ENCODE data around the gene MFGE8.

Gene MFGE8

DNA sequence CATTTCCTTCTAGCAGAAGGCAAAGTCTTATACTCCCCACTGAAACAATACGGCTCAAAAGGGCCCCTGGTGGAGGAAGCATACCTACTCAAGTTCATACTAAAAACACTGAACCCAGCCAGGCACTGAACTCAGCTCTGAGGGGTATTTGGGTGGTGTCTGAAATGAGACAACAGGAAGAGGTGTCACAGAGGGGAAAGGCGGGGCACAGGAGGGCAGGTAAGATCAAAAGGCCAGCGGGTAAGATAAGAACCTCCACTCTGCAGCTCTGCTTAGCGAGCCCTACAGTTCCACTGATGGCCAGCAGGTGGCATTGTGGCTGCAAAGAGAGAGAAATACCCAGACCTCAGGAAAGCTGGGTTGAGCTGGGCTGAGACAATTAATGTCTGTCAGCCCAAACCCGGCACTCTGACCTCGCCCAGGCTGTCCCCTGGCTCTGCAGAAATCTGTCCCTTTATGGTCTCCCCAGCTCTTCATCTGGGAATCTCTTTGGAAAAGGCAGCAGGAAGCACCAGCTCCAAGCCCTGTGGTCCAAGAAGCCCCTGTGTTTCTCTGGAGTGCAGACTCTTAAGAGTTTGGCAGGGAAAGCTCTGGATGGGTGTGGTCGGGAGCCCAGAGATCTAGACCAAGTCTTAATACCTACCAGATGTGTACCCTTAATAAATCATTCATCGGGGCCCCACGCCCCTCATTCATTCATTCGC, 8.4 kb downstream of the MFGE8 start:
- peaks cover 0 to 7% (median 5%) of the 10 kb centered on the region in 4 experiments for H3K4me1 ChIP-seq (ENCODE audit: control extremely low read depth in 1 of 4, control insufficient read depth in 4 of 4, insufficient read depth in 4 of 4, low read length in 3 of 4)
- CTCF ChIA-PET = interaction anchor here (0.7 to 3.3 kb wide), 23 partner anchors 9 to 408 kb away, joined by 3 to 23 read pairs (median 4); partner anchors contain the start of gene HAPLN3
- no peak overlapping the region for H3K4me3 ChIP-seq (ENCODE audit: control insufficient read depth in 1 of 7, extremely low read depth in 1 of 7, insufficient read depth in 4 of 7, low read depth in 2 of 7, low read length in 6 of 7)
- H3K27ac ChIP-seq (ENCODE audit: insufficient read depth in 1 of 2, low read depth in 1 of 2, low read length in 2 of 2, poor library complexity in 1 of 2, severe bottlenecking in 2 of 2) = no peak overlapping the region
- peaks cover 0 to 70% (median 38%) of the 10 kb centered on the region in 4 experiments for H3K36me3 ChIP-seq (ENCODE audit: control insufficient read depth in 4 of 4, insufficient read depth in 4 of 4, low read length in 3 of 4)
- no peaks in the 10 kb centered on the region for H3K27me3 ChIP-seq (replicated peaks in 2 of 5; ENCODE audit: control insufficient read depth in 4 of 5, insufficient read depth in 5 of 5, low read length in 4 of 5)
- DNase-seq = peak; percentile 70 to 83 (median 79)
- WGBS (ENCODE audit: insufficient coverage) = 47% methylated on average over 9 of the region's 10 CpGs
- POLR2A ChIA-PET = no interaction called here
- no peaks in the 10 kb centered on the region for H3K9me3 ChIP-seq (ENCODE audit: control extremely low read depth in 1 of 5, control insufficient read depth in 4 of 5, insufficient read depth in 2 of 5, low read depth in 1 of 5, low read length in 4 of 5)

DNA sequence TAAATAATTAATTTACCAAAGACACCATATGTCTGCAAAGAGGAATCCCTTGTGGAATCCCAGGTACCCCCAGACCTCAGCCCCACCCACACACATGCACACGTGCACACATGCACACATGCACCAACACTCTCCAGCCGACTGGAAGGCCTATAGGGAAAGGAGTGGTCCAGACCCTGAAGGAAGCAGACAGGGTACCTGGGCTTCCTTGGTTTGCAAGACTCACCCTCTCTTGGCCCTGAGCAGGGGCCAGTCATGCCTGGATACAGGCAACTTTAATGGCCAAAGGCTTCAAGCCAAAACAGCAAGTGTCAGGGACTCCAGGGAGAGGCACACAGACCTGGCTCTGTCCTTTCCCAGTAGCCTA, 8.9 kb downstream of the MFGE8 start:
- Histone ChIP-seq H3K27me3 (replicated peaks in 2 of 5; ENCODE audit: control insufficient read depth in 4 of 5, insufficient read depth in 5 of 5, low read length in 4 of 5) (no peaks in the 10 kb centered on the region), H3K9me3 (ENCODE audit: control extremely low read depth in 1 of 5, control insufficient read depth in 4 of 5, insufficient read depth in 2 of 5, low read depth in 1 of 5, low read length in 4 of 5) (no peaks in the 10 kb centered on the region), H3K4me1 (ENCODE audit: control extremely low read depth in 1 of 4, control insufficient read depth in 4 of 4, insufficient read depth in 4 of 4, low read length in 3 of 4) (peaks cover 0 to 7% (median 5%) of the 10 kb centered on the region in 4 experiments), H3K27ac (ENCODE audit: insufficient read depth in 1 of 2, low read depth in 1 of 2, low read length in 2 of 2, poor library complexity in 1 of 2, severe bottlenecking in 2 of 2) (no peak overlapping the region), H3K36me3 (ENCODE audit: control insufficient read depth in 4 of 4, insufficient read depth in 4 of 4, low read length in 3 of 4) (peaks cover 0 to 66% (median 33%) of the 10 kb centered on the region in 4 experiments), H3K4me3 (ENCODE audit: control insufficient read depth in 1 of 7, extremely low read depth in 1 of 7, insufficient read depth in 4 of 7, low read depth in 2 of 7, low read length in 6 of 7) (no peak overlapping the region)
- POLR2A ChIA-PET = no interaction called here
- no peak for DNase-seq
- CTCF ChIA-PET = interaction anchor here (0.7 to 3.3 kb wide), 16 partner anchors 13 to 408 kb away, joined by 3 to 23 read pairs (median 5); no protein-coding TSS in a partner anchor
- WGBS (ENCODE audit: insufficient coverage) = 79% methylated on average over 2 of the region's 2 CpGs

GRCh38 chr15:88902846-88903245, 10.3 kb downstream of the MFGE8 start:
- H3K27ac ChIP-seq (ENCODE audit: insufficient read depth in 1 of 2, low read depth in 1 of 2, low read length in 2 of 2, poor library complexity in 1 of 2, severe bottlenecking in 2 of 2) = no peak overlapping the region
- H3K4me3 ChIP-seq (ENCODE audit: control insufficient read depth in 1 of 7, extremely low read depth in 1 of 7, insufficient read depth in 4 of 7, low read depth in 2 of 7, low read length in 6 of 7) = no peak overlapping the region
- 73% methylated on average over 2 of the region's 2 CpGs for WGBS (ENCODE audit: insufficient coverage)
- H3K27me3 ChIP-seq (replicated peaks in 2 of 5; ENCODE audit: control insufficient read depth in 4 of 5, insufficient read depth in 5 of 5, low read length in 4 of 5) = no peaks in the 10 kb centered on the region
- DNase-seq = no peak
- peaks cover 0 to 59% (median 27%) of the 10 kb centered on the region in 4 experiments for H3K36me3 ChIP-seq (ENCODE audit: control insufficient read depth in 4 of 4, insufficient read depth in 4 of 4, low read length in 3 of 4)
- no peaks in the 10 kb centered on the region for H3K9me3 ChIP-seq (ENCODE audit: control extremely low read depth in 1 of 5, control insufficient read depth in 4 of 5, insufficient read depth in 2 of 5, low read depth in 1 of 5, low read length in 4 of 5)
- ChIA-PET CTCF (interaction anchor here (0.8 to 3.3 kb wide), 9 partner anchors 13 to 300 kb away, joined by 3 to 23 read pairs (median 3); no protein-coding TSS in a partner anchor), POLR2A (no interaction called here)
- H3K4me1 ChIP-seq (ENCODE audit: control extremely low read depth in 1 of 4, control insufficient read depth in 4 of 4, insufficient read depth in 4 of 4, low read length in 3 of 4) = peaks cover 0 to 10% (median 7%) of the 10 kb centered on the region in 4 experiments

DNA sequence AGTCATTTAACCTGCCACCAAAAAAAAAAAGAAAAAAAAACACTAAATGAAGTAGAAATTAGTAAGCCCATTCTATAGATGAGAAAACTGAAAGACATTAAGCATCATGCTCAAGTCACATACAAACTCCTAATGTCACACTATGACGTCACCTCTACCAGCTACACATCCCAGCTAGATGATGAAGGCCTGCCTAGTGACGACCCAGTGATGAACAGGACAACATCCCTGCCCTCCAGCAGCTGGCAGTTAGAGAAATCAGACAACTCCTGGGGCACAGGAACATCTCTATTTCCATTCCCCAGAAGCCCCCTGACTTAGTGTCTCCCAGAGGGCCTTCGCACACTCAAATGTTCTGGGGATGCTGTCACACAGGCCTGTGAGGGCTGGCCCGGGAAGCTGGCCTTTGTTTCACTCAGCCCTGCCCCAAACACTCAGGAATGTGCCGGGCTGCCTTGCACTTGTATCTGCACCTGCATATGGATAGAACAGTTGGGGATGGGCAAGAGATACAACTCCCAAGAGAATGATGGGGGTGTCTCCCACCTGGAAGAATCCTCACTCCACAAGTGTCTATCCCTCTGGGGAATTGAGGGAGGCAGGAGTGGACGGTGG, 10.9 kb downstream of the MFGE8 start:
- no peak overlapping the region for H3K27ac ChIP-seq (ENCODE audit: insufficient read depth in 1 of 2, low read depth in 1 of 2, low read length in 2 of 2, poor library complexity in 1 of 2, severe bottlenecking in 2 of 2)
- ChIA-PET POLR2A (no interaction called here), CTCF (interaction anchor here (0.6 to 3.3 kb wide), 8 partner anchors 11 to 428 kb away, joined by 3 to 23 read pairs (median 4); no protein-coding TSS in a partner anchor)
- H3K9me3 ChIP-seq (ENCODE audit: control extremely low read depth in 1 of 5, control insufficient read depth in 4 of 5, insufficient read depth in 2 of 5, low read depth in 1 of 5, low read length in 4 of 5) = no peaks in the 10 kb centered on the region
- H3K4me3 ChIP-seq (ENCODE audit: control insufficient read depth in 1 of 7, extremely low read depth in 1 of 7, insufficient read depth in 4 of 7, low read depth in 2 of 7, low read length in 6 of 7) = no peak overlapping the region
- H3K36me3 ChIP-seq (ENCODE audit: control insufficient read depth in 4 of 4, insufficient read depth in 4 of 4, low read length in 3 of 4) = peaks cover 0 to 57% (median 27%) of the 10 kb centered on the region in 4 experiments
- 83% methylated on average over 6 of the region's 6 CpGs for WGBS (ENCODE audit: insufficient coverage)
- no peak for DNase-seq
- H3K4me1 ChIP-seq (ENCODE audit: control extremely low read depth in 1 of 4, control insufficient read depth in 4 of 4, insufficient read depth in 4 of 4, low read length in 3 of 4) = peaks cover 0 to 14% (median 12%) of the 10 kb centered on the region in 4 experiments
- no peaks in the 10 kb centered on the region for H3K27me3 ChIP-seq (replicated peaks in 2 of 5; ENCODE audit: control insufficient read depth in 4 of 5, insufficient read depth in 5 of 5, low read length in 4 of 5)

DNA sequence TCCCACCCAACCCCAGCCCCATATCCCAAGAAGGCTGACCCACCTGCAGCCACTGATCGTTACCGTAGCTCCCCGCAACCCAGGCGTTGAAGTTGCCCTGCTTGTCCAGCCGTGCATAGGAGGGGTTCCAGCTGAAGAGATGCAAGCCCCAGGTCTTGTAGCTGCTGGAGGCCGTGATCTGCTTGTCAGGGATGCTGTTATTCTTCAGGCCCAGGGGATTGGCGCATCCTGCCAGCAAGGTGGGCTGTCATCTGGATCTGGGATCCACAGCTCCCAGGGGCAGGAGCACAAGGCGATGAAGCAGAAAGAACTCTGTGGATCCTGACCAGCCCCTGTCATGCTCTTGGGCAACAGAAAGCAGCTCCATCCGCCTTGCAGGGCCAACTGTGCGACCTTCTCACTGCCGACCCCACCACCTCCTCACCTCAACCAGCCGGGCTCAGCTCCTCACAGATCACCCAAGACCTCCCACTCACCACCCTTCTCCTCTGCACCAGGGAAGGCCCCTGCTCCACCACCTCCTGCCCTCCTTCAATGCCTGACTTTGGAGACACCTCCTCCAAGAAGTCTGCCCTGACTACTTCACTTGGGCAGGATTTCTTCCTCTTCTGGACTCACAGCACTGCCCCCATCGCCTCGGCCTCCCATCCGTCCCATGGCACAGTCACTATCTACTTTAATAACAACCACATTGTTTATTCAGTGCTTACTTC, 11.5 kb downstream of the MFGE8 start:
- Histone ChIP-seq H3K36me3 (ENCODE audit: control insufficient read depth in 4 of 4, insufficient read depth in 4 of 4, low read length in 3 of 4) (peaks cover 0 to 50% (median 26%) of the 10 kb centered on the region in 4 experiments), H3K9me3 (ENCODE audit: control extremely low read depth in 1 of 5, control insufficient read depth in 4 of 5, insufficient read depth in 2 of 5, low read depth in 1 of 5, low read length in 4 of 5) (no peaks in the 10 kb centered on the region), H3K4me3 (ENCODE audit: control insufficient read depth in 1 of 7, extremely low read depth in 1 of 7, insufficient read depth in 4 of 7, low read depth in 2 of 7, low read length in 6 of 7) (no peak overlapping the region), H3K27ac (ENCODE audit: insufficient read depth in 1 of 2, low read depth in 1 of 2, low read length in 2 of 2, poor library complexity in 1 of 2, severe bottlenecking in 2 of 2) (no peak overlapping the region), H3K4me1 (ENCODE audit: control extremely low read depth in 1 of 4, control insufficient read depth in 4 of 4, insufficient read depth in 4 of 4, low read length in 3 of 4) (peaks cover 0 to 21% (median 18%) of the 10 kb centered on the region in 4 experiments), H3K27me3 (replicated peaks in 2 of 5; ENCODE audit: control insufficient read depth in 4 of 5, insufficient read depth in 5 of 5, low read length in 4 of 5) (no peaks in the 10 kb centered on the region)
- WGBS (ENCODE audit: insufficient coverage) = 98% methylated on average over 9 of the region's 15 CpGs
- POLR2A ChIA-PET = no interaction called here
- DNase-seq = no peak
- CTCF ChIA-PET = interaction anchor here (0.6 to 1.2 kb wide), 3 partner anchors 9 to 427 kb away, joined by 3 to 4 read pairs (median 3); no protein-coding TSS in a partner anchor

DNA sequence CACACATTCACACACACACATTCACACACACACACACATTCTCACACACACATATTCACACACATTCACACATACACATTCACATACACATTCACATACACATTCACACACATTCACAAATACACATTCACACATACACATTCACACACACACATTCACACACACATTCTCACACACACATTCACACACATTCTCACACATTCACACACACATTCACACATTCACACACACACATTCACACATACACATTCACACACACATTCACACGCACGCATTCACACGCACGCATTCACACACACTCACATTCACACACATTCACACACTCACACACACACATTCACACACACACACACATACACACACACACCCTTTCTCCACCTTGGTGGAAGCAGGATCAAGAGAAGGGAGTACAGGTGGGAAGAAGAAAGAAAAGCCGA, 12.2 kb downstream of the MFGE8 start:
- POLR2A ChIA-PET = no interaction called here
- H3K4me1 ChIP-seq (ENCODE audit: control extremely low read depth in 1 of 4, control insufficient read depth in 4 of 4, insufficient read depth in 4 of 4, low read length in 3 of 4) = peaks cover 0 to 23% (median 19%) of the 10 kb centered on the region in 4 experiments

More for the DNA sequence above, 12.2 kb downstream of the MFGE8 start:
- H3K9me3 ChIP-seq (ENCODE audit: control extremely low read depth in 1 of 5, control insufficient read depth in 4 of 5, insufficient read depth in 2 of 5, low read depth in 1 of 5, low read length in 4 of 5) = no peaks in the 10 kb centered on the region
- H3K27ac ChIP-seq (ENCODE audit: insufficient read depth in 1 of 2, low read depth in 1 of 2, low read length in 2 of 2, poor library complexity in 1 of 2, severe bottlenecking in 2 of 2) = no peak overlapping the region
- CTCF ChIA-PET = interaction anchor here (0.9 to 1.2 kb wide), 2 partner anchors 8 to 10 kb away, joined by 3 to 4 read pairs; no protein-coding TSS in a partner anchor
- no peaks in the 10 kb centered on the region for H3K27me3 ChIP-seq (replicated peaks in 2 of 5; ENCODE audit: control insufficient read depth in 4 of 5, insufficient read depth in 5 of 5, low read length in 4 of 5)
- peaks cover 0 to 44% (median 25%) of the 10 kb centered on the region in 4 experiments for H3K36me3 ChIP-seq (ENCODE audit: control insufficient read depth in 4 of 4, insufficient read depth in 4 of 4, low read length in 3 of 4)
- no peak overlapping the region for H3K4me3 ChIP-seq (ENCODE audit: control insufficient read depth in 1 of 7, extremely low read depth in 1 of 7, insufficient read depth in 4 of 7, low read depth in 2 of 7, low read length in 6 of 7)
- no peak for DNase-seq
- WGBS (ENCODE audit: insufficient coverage) = 100% methylated on average over 1 of the region's 5 CpGs
